GM18511 (cell line): Measurements from ENCODE around the gene ASXL1.
"Not testable (repeated sequence)": the region's sequence is repeated elsewhere in the genome, so short reads cannot be mapped to it uniquely, and the experiment has no call there.

ENCODE experiments used
- ATAC-seq: cut with Tn5 transposase; IDR thresholded peaks from one replicate; pipeline ENCODE4 v1.9.1; 2021; ENCODE audit warnings: mild to moderate bottlenecking, moderate library complexity; ENCODE audit not compliant: unreplicated experiment

Gene ASXL1

GRCh38 chr20:32359633-32360332, 1.7 kb downstream of the ASXL1 start:
- ATAC-seq = no peak

DNA sequence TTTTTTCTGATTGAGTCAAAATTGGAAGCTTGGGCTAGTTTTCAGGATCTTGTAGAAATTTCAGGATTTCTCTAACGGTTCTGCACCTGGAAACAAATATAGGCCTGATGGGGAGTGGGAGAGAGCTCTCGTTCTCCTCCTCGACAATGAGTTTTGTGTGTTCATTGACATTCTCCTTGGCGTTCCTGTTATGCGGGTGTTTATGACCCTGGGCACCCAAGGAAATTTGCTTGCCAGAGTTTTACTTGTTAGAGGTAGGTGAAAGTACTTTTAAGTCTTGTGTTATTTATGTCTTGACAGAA, 2.2 kb downstream of the ASXL1 start:
- ATAC-seq = no peak

- no peak for ATAC-seq
Observed at GRCh38 chr20:32362901-32363364, 4.8 kb downstream of the ASXL1 start.

DNA sequence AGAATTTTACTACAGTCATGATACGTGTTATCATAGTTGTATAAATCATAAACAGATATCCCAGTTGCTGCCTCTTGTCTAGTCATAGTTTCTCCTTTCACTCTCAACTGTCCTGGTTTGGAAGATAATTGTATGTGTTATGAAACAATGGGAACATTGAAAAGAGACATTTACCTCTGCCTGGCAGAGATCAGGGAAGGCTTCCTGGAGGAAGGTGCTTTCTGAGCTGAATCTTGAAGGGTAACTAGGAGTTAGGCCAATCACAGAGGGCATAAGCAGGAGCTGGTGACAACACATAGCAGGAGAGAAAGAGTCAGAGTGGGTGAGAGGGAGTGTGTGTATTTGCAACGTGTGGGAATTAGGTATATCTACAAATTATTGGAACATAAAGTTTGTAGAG, 5.4 kb downstream of the ASXL1 start:
- no peak for ATAC-seq

GRCh38 chr20:32364554-32365208, 6.5 kb downstream of the ASXL1 start:
- no peak for ATAC-seq

- ATAC-seq = no peak
Observed at GRCh38 chr20:32365564-32365963, 7.4 kb downstream of the ASXL1 start.

DNA sequence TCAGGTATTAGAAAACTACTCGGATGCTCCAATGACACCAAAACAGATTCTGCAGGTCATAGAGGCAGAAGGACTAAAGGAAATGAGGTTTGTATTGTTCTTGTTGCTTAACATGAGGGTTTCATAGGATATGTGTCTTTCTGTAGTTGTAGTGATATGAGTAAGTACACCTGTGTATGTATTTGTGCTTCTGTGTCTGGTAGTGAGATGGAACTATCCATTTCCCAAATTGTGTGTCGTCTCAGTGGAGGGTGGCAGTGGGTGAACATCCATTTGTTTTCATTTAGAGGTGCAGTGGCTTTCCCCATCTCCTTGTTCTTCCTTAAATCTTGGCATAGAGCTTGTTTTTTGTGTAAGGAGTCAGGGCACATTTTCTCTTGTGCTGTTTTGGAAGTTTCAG, 8.2 kb downstream of the ASXL1 start:
- no peak for ATAC-seq

DNA sequence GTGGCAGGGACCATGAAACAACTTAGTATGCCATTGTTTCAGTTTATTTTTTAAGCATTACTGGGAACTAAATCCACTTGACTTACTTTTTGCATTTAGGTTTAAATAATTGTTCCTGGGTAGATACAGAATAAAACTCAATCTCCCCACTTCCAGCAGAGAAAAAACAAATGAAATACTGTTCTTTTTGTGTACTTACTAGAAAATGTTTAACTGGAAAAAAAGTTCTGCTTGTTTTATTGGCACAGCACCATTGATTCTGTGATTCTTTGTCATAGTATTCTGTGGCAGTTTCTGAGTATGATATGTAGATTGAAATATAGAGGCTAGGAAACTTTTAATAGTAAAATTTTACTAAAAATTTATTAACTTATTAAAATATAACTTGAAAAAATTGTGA, 10.2 kb downstream of the ASXL1 start:
- ATAC-seq = no peak

DNA sequence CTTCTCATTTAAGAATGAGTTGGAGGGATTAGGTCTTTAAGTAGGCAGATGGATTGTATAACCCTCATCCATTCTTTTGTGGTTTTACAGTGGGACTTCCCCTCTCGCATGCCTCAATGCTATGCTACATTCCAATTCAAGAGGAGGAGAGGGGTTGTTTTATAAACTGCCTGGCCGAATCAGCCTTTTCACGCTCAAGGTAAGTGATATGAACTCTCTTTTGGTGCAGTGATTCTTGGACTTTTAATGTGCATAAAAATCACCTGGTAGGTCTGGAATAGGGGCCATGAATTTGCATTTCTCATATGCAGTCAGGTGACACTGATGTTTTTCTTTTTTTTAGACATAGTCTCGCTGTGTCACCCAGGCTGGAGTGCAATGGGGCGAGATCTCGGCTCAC, 10.8 kb downstream of the ASXL1 start:
- peak; percentile 59 for ATAC-seq

GRCh38 chr20:32370897-32371296, 12.8 kb downstream of the ASXL1 start:
- ATAC-seq = no peak

- no peak for ATAC-seq
Observed at GRCh38 chr20:32378461-32378860, 20.3 kb downstream of the ASXL1 start.

DNA sequence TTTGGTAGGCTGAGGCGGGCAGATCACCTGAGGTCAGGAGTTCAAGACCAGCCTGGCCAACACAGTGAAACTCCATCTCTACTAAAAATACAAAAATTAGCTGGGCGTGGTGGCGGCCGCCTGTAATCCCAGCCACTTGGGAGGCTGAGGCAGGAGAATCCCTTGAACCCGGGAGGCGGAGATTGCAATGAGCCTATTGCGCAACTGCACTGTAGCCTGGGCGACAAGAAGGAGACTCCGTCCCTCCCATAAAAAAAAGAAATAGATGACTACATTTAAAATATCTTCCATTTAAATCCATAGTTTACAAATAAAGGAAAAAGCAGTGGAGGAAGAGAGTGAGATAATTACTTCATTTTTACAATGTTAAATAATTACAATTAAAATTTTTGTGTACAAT, 21.9 kb downstream of the ASXL1 start:
- ATAC-seq = not testable (repeated sequence)

GRCh38 chr20:32380745-32381144, 22.6 kb downstream of the ASXL1 start:
- ATAC-seq = no peak

- ATAC-seq = no peak
Observed at GRCh38 chr20:32382102-32382950, 24.2 kb downstream of the ASXL1 start.

DNA sequence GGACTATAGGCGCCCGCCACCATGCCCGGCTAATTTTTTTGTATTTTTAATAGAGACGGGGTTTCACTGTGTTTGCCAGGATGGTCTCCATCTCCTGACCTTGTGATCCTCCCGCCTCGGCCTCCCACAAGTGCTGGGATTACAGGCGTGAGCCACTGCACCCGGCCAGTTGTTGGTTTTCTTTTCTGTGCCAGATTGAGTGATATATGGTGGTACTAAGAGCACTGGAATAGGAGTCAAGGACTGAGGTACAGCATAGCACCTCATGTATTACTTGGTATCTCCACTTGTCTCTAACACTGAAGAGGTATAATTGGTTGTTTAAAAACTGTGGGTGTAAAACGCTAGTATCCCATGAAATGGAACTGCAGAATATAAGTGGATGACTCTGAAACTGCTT, 25.3 kb downstream of the ASXL1 start:
- not testable (repeated sequence) for ATAC-seq

- ATAC-seq = no peak
Observed at GRCh38 chr20:32385541-32385940, 27.4 kb downstream of the ASXL1 start.

DNA sequence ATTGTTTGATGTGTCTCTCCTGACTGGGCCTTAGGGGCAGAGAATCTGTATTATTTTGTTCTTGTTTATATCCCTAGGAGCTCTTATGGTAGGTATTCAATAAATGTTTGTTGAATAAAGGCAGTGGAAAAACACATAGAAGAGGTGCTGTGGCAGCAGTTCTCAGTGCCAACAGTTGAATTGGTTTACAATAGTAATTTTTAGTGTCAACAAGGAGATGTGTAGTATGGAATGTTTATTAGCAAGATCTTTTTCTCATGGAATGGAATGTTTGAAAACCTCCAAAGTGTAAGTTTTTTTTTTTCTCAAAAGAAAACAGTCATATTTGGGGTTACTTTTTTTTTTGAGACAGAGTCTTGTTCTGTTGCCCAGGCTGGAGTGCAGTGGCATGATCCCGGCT, 28.0 kb downstream of the ASXL1 start:
- ATAC-seq = no peak

DNA sequence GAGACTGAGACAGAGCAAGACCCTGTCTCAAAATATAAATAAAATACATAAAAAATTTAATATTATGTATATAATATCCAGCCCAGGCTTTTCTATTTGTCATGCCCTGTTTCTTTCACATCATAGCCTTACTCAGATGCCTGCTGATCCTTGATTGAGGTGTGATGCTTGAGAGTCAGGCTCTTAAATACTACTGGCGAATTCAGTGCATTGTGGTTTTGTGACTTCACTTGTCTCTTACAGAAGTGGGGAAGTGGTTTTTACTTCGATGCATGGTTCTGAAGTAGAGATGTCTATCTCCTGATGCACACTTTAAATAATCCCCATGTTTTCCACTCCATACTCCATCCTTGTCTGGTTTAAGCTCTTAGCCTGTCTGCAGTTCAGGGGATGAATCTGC, 29.1 kb downstream of the ASXL1 start:
- no peak for ATAC-seq

GRCh38 chr20:32391003-32391402, 32.9 kb downstream of the ASXL1 start:
- no peak for ATAC-seq

- ATAC-seq = no peak
Observed at GRCh38 chr20:32395066-32395465, 36.9 kb downstream of the ASXL1 start.

DNA sequence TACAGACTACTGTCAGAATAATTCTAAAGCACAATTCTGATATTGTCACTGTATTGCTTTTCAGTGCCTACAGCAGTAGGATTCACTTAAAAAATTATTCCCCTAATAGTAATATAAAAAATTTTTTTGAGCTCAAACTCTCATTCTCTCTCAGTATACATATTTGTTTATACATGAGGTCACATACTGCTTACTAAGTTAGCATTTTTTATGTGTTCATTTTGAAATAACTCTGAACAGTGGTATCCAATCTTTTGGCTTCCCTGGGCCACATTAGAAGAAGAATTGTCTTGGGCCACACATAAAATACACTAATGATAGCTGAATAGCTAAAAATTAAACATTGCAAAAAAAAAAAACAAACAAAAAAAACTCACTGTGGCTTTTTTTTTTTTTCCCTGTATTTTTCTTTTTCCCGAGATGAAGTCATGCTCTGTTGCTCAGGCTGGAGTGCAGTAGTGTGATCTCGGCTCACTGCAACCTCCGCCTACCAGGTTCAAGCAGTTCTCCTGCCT, 38.6 kb downstream of the ASXL1 start:
- no peak for ATAC-seq
